ENCODE results near the gene AASS.
A peak's percentile ranks its signal among the peaks of the same experiment; 100 is the strongest.

Gene AASS

GRCh38 chr7:122118757-122119156 is 25.3 kb downstream of the AASS start:
- Histone ChIP-seq H3K9ac (ENCODE audit: low read length) (no peak overlapping the region), H3K4me1 (ENCODE audit: control insufficient read depth, insufficient read depth, low read length) (no peaks in the 10 kb centered on the region), H3K4me3 (ENCODE audit: low read depth, low read length) (no peak overlapping the region), H3K9me3 (ENCODE audit: control insufficient read depth, insufficient read depth, low read depth, low read length) (no peaks in the 10 kb centered on the region), H3K36me3 (ENCODE audit: control insufficient read depth, insufficient read depth, low read length) (peaks cover 98% of the 10 kb centered on the region), H3K27ac (ENCODE audit: low read depth, low read length) (no peak overlapping the region), H3K27me3 (ENCODE audit: control insufficient read depth, insufficient read depth, low read length) (no peaks in the 10 kb centered on the region)

GRCh38 chr7:122103064-122103463 is 41.0 kb downstream of the AASS start:
- Histone ChIP-seq H3K4me3 (ENCODE audit: low read depth, low read length) (no peak overlapping the region), H3K4me1 (ENCODE audit: control insufficient read depth, insufficient read depth, low read length) (0 out of 2 replicates have a peak, but pooled peaks cover 4% of the 10 kb centered on the region), H3K36me3 (ENCODE audit: control insufficient read depth, insufficient read depth, low read length) (peaks cover 99% of the 10 kb centered on the region), H3K9ac (ENCODE audit: low read length) (no peak overlapping the region), H3K27me3 (ENCODE audit: control insufficient read depth, insufficient read depth, low read length) (no peaks in the 10 kb centered on the region), H3K9me3 (ENCODE audit: control insufficient read depth, insufficient read depth, low read depth, low read length) (peaks cover 6% of the 10 kb centered on the region; the same call in 1 of the 2 replicates), H3K27ac (ENCODE audit: low read depth, low read length) (no peak overlapping the region)

GRCh38 chr7:122100021-122100420 is 44.0 kb downstream of the AASS start:
- H3K9ac ChIP-seq (ENCODE audit: low read length) = no peak overlapping the region
- H3K9me3 ChIP-seq (ENCODE audit: control insufficient read depth, insufficient read depth, low read depth, low read length) = no peaks in the 10 kb centered on the region; the same call in 1 of the 2 replicates
- H3K27ac ChIP-seq (ENCODE audit: low read depth, low read length) = no peak overlapping the region
- no peaks in the 10 kb centered on the region for H3K27me3 ChIP-seq (ENCODE audit: control insufficient read depth, insufficient read depth, low read length)
- peaks cover 94% of the 10 kb centered on the region for H3K36me3 ChIP-seq (ENCODE audit: control insufficient read depth, insufficient read depth, low read length)
- H3K4me3 ChIP-seq (ENCODE audit: low read depth, low read length) = no peak overlapping the region
- H3K4me1 ChIP-seq (ENCODE audit: control insufficient read depth, insufficient read depth, low read length) = 0 out of 2 replicates have a peak, but pooled peaks cover 4% of the 10 kb centered on the region

GRCh38 chr7:122095642-122096041 is 48.4 kb downstream of the AASS start:
- Histone ChIP-seq H3K9ac (ENCODE audit: low read length) (no peak overlapping the region), H3K9me3 (ENCODE audit: control insufficient read depth, insufficient read depth, low read depth, low read length) (no peaks in the 10 kb centered on the region), H3K4me1 (ENCODE audit: control insufficient read depth, insufficient read depth, low read length) (peaks cover 3% of the 10 kb centered on the region; the same call in 1 of the 2 replicates), H3K36me3 (ENCODE audit: control insufficient read depth, insufficient read depth, low read length) (peaks cover 88% of the 10 kb centered on the region), H3K27me3 (ENCODE audit: control insufficient read depth, insufficient read depth, low read length) (no peaks in the 10 kb centered on the region), H3K4me3 (ENCODE audit: low read depth, low read length) (no peak overlapping the region), H3K27ac (ENCODE audit: low read depth, low read length) (no peak overlapping the region)

- H3K36me3 ChIP-seq (ENCODE audit: control insufficient read depth, insufficient read depth, low read length) = peaks cover 88% of the 10 kb centered on the region
- no peaks in the 10 kb centered on the region for H3K27me3 ChIP-seq (ENCODE audit: control insufficient read depth, insufficient read depth, low read length)
- H3K9ac ChIP-seq (ENCODE audit: low read length) = no peak overlapping the region
Observed at GRCh38 chr7:122094549-122094948, 49.5 kb downstream of the AASS start.

GRCh38 chr7:122092964-122093797 is 50.9 kb downstream of the AASS start:
- Histone ChIP-seq H3K36me3 (ENCODE audit: control insufficient read depth, insufficient read depth, low read length) (peaks cover 88% of the 10 kb centered on the region), H3K4me3 (ENCODE audit: low read depth, low read length) (no peak overlapping the region), H3K4me1 (ENCODE audit: control insufficient read depth, insufficient read depth, low read length) (peaks cover 7% of the 10 kb centered on the region; the same call in 1 of the 2 replicates), H3K27ac (ENCODE audit: low read depth, low read length) (no peak overlapping the region), H3K9me3 (ENCODE audit: control insufficient read depth, insufficient read depth, low read depth, low read length) (no peaks in the 10 kb centered on the region), H3K9ac (ENCODE audit: low read length) (no peak overlapping the region), H3K27me3 (ENCODE audit: control insufficient read depth, insufficient read depth, low read length) (no peaks in the 10 kb centered on the region)

More at GRCh38 chr7:122094549-122094948, 49.5 kb downstream of the AASS start:
- Histone ChIP-seq H3K4me1 (ENCODE audit: control insufficient read depth, insufficient read depth, low read length) (peaks cover 7% of the 10 kb centered on the region; the same call in 1 of the 2 replicates), H3K27ac (ENCODE audit: low read depth, low read length) (no peak overlapping the region), H3K4me3 (ENCODE audit: low read depth, low read length) (no peak overlapping the region), H3K9me3 (ENCODE audit: control insufficient read depth, insufficient read depth, low read depth, low read length) (no peaks in the 10 kb centered on the region)

- H3K27me3 ChIP-seq (ENCODE audit: control insufficient read depth, insufficient read depth, low read length) = no peaks in the 10 kb centered on the region
- no peak overlapping the region for H3K4me3 ChIP-seq (ENCODE audit: low read depth, low read length)
- H3K4me1 ChIP-seq (ENCODE audit: control insufficient read depth, insufficient read depth, low read length) = peaks cover 19% of the 10 kb centered on the region
- H3K9ac ChIP-seq (ENCODE audit: low read length) = no peak overlapping the region
- H3K36me3 ChIP-seq (ENCODE audit: control insufficient read depth, insufficient read depth, low read length) = peaks cover 93% of the 10 kb centered on the region
- H3K9me3 ChIP-seq (ENCODE audit: control insufficient read depth, insufficient read depth, low read depth, low read length) = no peaks in the 10 kb centered on the region
- H3K27ac ChIP-seq (ENCODE audit: low read depth, low read length) = peak overlapping the region; percentile 60; the same call in 1 of the 2 replicates
Observed at GRCh38 chr7:122082670-122083069, 61.4 kb downstream of the AASS start.

GRCh38 chr7:122082160-122082559 is 61.9 kb downstream of the AASS start:
- no peak overlapping the region for H3K27ac ChIP-seq (ENCODE audit: low read depth, low read length)
- no peak overlapping the region for H3K9ac ChIP-seq (ENCODE audit: low read length)
- no peaks in the 10 kb centered on the region for H3K9me3 ChIP-seq (ENCODE audit: control insufficient read depth, insufficient read depth, low read depth, low read length)
- peaks cover 25% of the 10 kb centered on the region for H3K4me1 ChIP-seq (ENCODE audit: control insufficient read depth, insufficient read depth, low read length)
- peaks cover 93% of the 10 kb centered on the region for H3K36me3 ChIP-seq (ENCODE audit: control insufficient read depth, insufficient read depth, low read length)
- H3K27me3 ChIP-seq (ENCODE audit: control insufficient read depth, insufficient read depth, low read length) = no peaks in the 10 kb centered on the region
- no peak overlapping the region for H3K4me3 ChIP-seq (ENCODE audit: low read depth, low read length)

GRCh38 chr7:122073635-122074034 is 70.4 kb downstream of the AASS start:
- no peak overlapping the region for H3K27ac ChIP-seq (ENCODE audit: low read depth, low read length)
- no peak overlapping the region for H3K9ac ChIP-seq (ENCODE audit: low read length)
- H3K4me1 ChIP-seq (ENCODE audit: control insufficient read depth, insufficient read depth, low read length) = peaks cover 11% of the 10 kb centered on the region; the same call in 1 of the 2 replicates
- H3K36me3 ChIP-seq (ENCODE audit: control insufficient read depth, insufficient read depth, low read length) = peaks cover 48% of the 10 kb centered on the region
- H3K4me3 ChIP-seq (ENCODE audit: low read depth, low read length) = no peak overlapping the region
- no peaks in the 10 kb centered on the region for H3K27me3 ChIP-seq (ENCODE audit: control insufficient read depth, insufficient read depth, low read length)
- H3K9me3 ChIP-seq (ENCODE audit: control insufficient read depth, insufficient read depth, low read depth, low read length) = no peaks in the 10 kb centered on the region

- Histone ChIP-seq H3K4me3 (ENCODE audit: low read depth, low read length) (no peak overlapping the region), H3K9ac (ENCODE audit: low read length) (no peak overlapping the region), H3K27me3 (ENCODE audit: control insufficient read depth, insufficient read depth, low read length) (no peaks in the 10 kb centered on the region), H3K9me3 (ENCODE audit: control insufficient read depth, insufficient read depth, low read depth, low read length) (no peaks in the 10 kb centered on the region), H3K36me3 (ENCODE audit: control insufficient read depth, insufficient read depth, low read length) (peaks cover 43% of the 10 kb centered on the region), H3K4me1 (ENCODE audit: control insufficient read depth, insufficient read depth, low read length) (peaks cover 11% of the 10 kb centered on the region; the same call in 1 of the 2 replicates), H3K27ac (ENCODE audit: low read depth, low read length) (no peak overlapping the region)
Observed at GRCh38 chr7:122072924-122073599, 71.0 kb downstream of the AASS start.

GRCh38 chr7:122072272-122072671 is 71.8 kb downstream of the AASS start:
- Histone ChIP-seq H3K9me3 (ENCODE audit: control insufficient read depth, insufficient read depth, low read depth, low read length) (no peaks in the 10 kb centered on the region), H3K36me3 (ENCODE audit: control insufficient read depth, insufficient read depth, low read length) (peaks cover 35% of the 10 kb centered on the region), H3K9ac (ENCODE audit: low read length) (no peak overlapping the region), H3K27me3 (ENCODE audit: control insufficient read depth, insufficient read depth, low read length) (no peaks in the 10 kb centered on the region), H3K27ac (ENCODE audit: low read depth, low read length) (no peak overlapping the region), H3K4me3 (ENCODE audit: low read depth, low read length) (no peak overlapping the region), H3K4me1 (ENCODE audit: control insufficient read depth, insufficient read depth, low read length) (peaks cover 4% of the 10 kb centered on the region; the same call in 1 of the 2 replicates)
